SH-SY5Y (cell line): ENCODE measurements around the gene SMCP.

ENCODE experiments used
- GATA2 ChIP-seq: IDR thresholded peaks from 2 replicates; pipeline ENCODE4 v1.6.1; 2011; ENCODE audit warnings: mild to moderate bottlenecking, low read depth, low read length
- GATA3 ChIP-seq: IDR thresholded peaks from 2 replicates; pipeline ENCODE4 v1.6.1; 2011; ENCODE audit warnings: low read depth, mild to moderate bottlenecking, low read length, moderate library complexity

GRCh38 chr1:152899883-152900282, 21.8 kb downstream of the SMCP start:
- no peak for TF ChIP-seq GATA2
- no peak for TF ChIP-seq GATA3
